Ishikawa (cell line): ENCODE results near the gene MRPL14.

Experiments used
- CEBPB ChIP-seq: IDR thresholded peaks from 2 replicates; pipeline ENCODE4 v1.6.1; 2012
- CREB1 ChIP-seq: IDR thresholded peaks from 2 replicates; pipeline ENCODE4 v1.6.1; 2012; ENCODE audit warnings: low read depth
- EGR1 ChIP-seq: IDR thresholded peaks from 2 replicates; pipeline ENCODE4 v1.6.1; 2012
- EP300 ChIP-seq: IDR thresholded peaks from 2 replicates; pipeline ENCODE4 v1.6.1; 2012; ENCODE audit warnings: borderline replicate concordance
- FOXM1 ChIP-seq: IDR thresholded peaks from 2 replicates; pipeline ENCODE4 v1.6.1; 2012; ENCODE audit warnings: low read depth, borderline replicate concordance
- MAX ChIP-seq: IDR thresholded peaks from 2 replicates; pipeline ENCODE4 v1.6.1; 2012
- NFIC ChIP-seq: IDR thresholded peaks from 2 replicates; pipeline ENCODE4 v1.6.1; 2012
- RAD21 ChIP-seq: IDR thresholded peaks from 2 replicates; pipeline ENCODE4 v1.6.1; 2012; ENCODE audit warnings: low read depth
- REST ChIP-seq: IDR thresholded peaks from 2 replicates; pipeline ENCODE4 v1.6.1; 2012; ENCODE audit warnings: low read depth, mild to moderate bottlenecking
- TAF1 ChIP-seq: IDR thresholded peaks from 2 replicates; pipeline ENCODE4 v1.6.1; 2012; ENCODE audit warnings: low read depth, mild to moderate bottlenecking
- TCF12 ChIP-seq: IDR thresholded peaks from 2 replicates; pipeline ENCODE4 v1.6.1; 2012; ENCODE audit warnings: low read depth
- TEAD4 ChIP-seq: IDR thresholded peaks from 2 replicates; pipeline ENCODE4 v1.6.1; 2012
- USF1 ChIP-seq: IDR thresholded peaks from 2 replicates; pipeline ENCODE4 v1.6.1; 2012
- YY1 ChIP-seq: IDR thresholded peaks from 2 replicates; pipeline ENCODE4 v1.6.1; 2012; ENCODE audit warnings: low read depth

- TF ChIP-seq REST (no peak), TAF1 (no peak), YY1 (no peak), EP300 (no peak), USF1 (no peak), TEAD4 (no peak), MAX (no peak), CEBPB (no peak), TCF12 (no peak), EGR1 (no peak), NFIC (no peak), FOXM1 (no peak), RAD21 (no peak), CREB1 (no peak)
Measured at GRCh38 chr6:44072452-44072958, 54.7 kb downstream of the MRPL14 start.
